ENCODE data around the gene FBXW7.

The FBXW7 gene

DNA sequence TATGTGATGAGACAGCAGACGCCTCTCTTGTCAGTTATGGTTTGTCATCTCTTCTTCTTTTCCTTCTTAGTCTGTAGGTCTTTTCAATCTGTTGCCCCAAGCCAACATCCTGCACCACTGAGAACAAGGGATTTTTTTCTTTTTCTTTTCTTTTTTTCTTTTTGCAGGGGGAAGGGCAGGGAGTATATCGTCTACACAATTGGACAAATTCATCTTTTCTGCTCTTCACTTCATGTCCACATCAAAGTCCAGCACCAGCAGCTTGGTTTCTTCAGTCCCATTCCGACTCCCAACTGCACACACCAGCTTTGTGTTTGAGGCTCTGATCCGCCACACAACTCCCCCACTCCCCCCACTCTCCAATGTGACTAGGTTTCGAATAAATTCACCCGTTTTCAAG, 213.2 kb downstream of the FBXW7 start:
- DNase-seq, result no peak

GRCh38 chr4:152321923-152322322, 214.0 kb downstream of the FBXW7 start:
- no peak for DNase-seq

DNA sequence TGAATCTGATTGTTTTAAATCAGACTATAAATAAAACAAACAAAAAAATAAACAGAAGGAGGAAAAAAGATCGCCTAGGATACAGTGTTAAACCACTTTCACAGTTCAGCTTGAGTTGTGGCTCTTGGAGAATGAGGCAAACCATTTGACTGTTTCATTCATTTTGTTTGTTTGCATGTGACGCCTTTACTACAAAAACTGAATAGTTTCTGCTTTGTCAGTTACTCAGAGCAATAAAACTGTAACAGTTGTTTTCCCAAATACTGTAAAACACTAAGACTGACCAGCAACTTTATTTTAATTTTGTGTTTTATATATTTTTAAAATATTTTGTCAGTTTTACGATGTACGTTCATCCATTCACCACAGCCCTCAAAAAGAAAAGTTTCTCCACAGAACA, 214.5 kb downstream of the FBXW7 start:
- DNase-seq, result no peak

- DNase-seq, result peak; percentile 70
Measured at GRCh38 chr4:152316969-152317368, 218.9 kb downstream of the FBXW7 start.

DNA sequence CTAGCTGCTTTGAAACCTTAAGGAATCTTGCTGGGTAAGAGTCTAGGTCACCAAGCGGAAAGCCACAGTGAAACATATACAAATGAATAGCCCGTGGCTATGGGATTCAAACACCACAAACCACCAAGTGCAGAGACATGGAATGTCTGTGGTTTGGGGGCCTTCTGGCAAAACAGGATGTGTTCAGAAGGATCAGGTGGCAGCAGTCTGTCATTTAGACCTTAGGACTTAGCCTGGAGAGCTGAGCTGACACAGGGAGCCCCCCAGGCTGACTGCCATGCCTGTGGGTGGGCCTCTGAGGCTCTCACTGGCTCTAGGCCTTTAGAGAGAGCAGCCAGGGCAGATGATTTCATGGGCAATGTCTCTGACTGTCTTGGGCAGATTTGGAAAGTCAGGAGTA, 225.6 kb downstream of the FBXW7 start:
- no peak for DNase-seq

DNA sequence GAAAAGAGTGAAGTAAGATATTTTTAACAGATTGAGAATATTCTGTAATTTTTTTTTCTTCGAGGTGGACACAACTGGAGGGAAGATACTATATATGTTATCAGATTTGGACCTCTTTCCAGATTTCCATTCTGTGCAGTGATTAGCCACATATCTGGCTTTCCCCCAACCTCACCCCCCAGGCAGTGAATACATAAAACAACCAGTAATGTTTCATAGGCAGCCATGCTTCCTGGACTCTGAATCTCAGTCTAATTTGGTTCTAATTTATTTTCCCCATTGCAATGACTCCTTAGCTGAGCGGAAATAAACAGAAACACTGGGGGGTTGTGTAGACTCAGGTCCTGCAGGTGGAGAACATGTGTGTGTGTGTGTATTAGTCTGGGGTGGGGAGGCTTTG, 226.5 kb downstream of the FBXW7 start:
- DNase-seq, result no peak

- DNase-seq, result no peak
Measured at GRCh38 chr4:152308951-152309350, 226.9 kb downstream of the FBXW7 start.

GRCh38 chr4:152307669-152308068, 228.2 kb downstream of the FBXW7 start:
- DNase-seq, result peak; percentile 7

- DNase-seq, result no peak
Measured at GRCh38 chr4:152306541-152306940, 229.4 kb downstream of the FBXW7 start.

- DNase-seq, result no peak
Measured at GRCh38 chr4:152304220-152304619, 231.7 kb downstream of the FBXW7 start.

DNA sequence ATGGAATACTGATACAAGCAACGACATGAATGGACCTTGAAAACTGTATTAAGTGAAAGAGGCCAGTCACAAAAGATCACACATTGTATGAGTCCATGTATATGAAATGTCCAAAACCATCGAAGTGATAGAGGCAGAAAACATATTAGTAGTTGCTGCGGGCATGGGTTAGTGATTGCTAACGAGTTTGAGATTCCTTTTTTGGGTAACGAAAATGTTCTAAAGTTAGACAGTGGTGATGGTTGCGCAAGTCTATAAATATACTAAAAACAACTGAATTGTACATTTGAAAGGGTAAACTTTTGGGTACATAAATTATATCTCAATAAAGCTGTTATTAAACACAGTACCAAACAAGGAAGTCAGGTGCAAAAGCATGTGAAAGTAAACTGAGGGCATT, 234.5 kb downstream of the FBXW7 start:
- DNase-seq, result no peak

- no peak for DNase-seq
Measured at GRCh38 chr4:152299553-152299952, 236.3 kb downstream of the FBXW7 start.

- no peak for DNase-seq
Measured at GRCh38 chr4:152296386-152296785, 239.5 kb downstream of the FBXW7 start.

- no peak for DNase-seq
Measured at GRCh38 chr4:152294765-152295164, 241.1 kb downstream of the FBXW7 start.

DNA sequence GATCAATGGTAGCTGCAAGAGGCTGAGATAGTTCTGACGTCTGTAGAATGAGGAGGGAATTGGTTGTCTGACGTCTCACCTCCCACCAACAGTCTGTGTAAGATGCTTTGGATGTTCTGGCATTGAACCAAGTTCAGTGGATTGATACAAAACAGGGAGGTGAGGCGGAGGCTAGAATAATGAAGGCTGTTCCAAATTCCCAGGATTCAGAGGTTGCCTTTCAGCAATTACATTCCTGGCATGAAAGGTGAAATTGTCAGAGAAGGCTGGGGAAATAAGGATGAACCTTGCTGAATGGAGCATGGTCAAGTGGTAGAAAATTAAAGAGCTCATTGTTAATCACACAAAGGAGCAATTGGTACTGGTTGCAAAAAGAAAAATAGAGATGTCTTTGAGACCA, 241.6 kb downstream of the FBXW7 start:
- DNase-seq, result no peak

- DNase-seq, result no peak
Measured at GRCh38 chr4:152293527-152293926, 242.4 kb downstream of the FBXW7 start.

DNA sequence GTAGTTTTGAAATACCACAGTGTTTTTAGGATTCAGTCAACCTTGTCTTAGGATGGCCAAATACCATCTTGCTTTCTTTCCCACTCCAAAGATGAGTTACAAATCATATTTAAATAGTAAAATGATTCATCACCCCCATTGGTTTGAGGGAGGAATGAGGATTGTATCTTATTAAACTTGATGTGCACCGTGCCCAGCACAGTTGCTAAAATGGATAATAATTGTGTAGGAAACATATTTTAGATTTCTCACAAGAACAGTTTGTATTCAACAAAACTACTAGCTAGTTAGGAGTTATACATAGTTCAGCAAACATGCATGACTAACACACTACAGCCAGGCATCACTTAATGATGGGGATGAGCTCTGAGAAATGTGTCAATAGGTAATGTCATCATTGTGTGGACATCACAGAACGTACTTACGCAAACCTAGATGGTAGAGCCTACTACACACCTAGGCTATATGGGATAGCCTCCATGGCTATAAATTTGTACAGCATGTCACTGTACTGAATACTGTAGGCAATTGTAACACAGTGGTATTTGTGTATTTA, 245.4 kb downstream of the FBXW7 start:
- DNase-seq, result no peak

GRCh38 chr4:152289941-152290340, 246.0 kb downstream of the FBXW7 start:
- no peak for DNase-seq

DNA sequence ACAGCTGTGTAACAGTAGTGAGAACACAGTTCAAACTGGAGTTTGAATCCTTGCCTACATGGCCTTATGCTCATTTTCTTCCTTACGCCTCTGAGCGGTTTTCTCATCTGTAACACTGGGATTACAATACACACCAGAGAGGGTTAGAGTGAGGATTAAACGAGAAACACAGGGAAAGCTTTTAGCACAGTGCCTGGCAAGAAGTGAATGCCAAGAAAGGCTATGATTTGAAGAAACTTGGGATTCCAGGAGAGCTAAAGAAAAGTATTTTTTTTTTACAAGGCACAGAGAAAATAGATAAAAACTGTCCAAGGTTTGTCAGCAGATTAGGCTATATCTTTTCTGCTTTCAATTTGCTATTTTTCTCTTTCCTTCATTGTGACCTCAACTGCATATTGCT, 246.4 kb downstream of the FBXW7 start:
- DNase-seq, result no peak

DNA sequence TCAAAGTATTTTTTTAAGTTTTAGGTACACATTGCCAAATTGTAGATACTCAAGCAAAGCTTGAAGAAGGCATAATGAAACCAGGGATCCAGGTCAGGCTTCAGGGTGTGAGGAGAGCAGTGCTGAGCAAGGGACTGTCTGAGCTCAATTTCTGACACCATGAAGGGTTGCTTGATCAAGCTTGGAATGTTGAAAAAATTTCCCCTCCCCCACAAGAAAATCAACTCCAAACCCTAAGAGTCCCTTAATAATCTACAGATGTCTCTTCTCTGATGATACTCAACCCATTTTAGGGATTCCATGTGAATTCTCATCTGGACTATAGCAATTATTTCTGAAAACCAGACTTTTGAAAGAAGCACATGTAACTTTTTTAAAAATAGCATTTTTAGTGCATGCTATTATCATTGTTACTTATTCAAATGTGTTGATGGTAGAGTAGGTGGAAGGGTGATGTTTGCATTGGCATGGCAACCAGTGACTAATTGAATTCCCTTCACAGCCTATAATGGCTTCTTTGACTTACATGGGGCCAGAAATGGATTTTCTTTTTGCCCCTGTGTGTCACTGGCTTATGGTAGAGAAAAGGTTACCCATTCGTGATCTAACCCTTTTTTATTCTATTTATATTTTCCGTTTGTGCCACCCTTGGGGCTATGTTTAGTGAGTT, 252.0 kb downstream of the FBXW7 start:
- DNase-seq, result no peak

- no peak for DNase-seq
Measured at GRCh38 chr4:152281822-152282221, 254.1 kb downstream of the FBXW7 start.

DNA sequence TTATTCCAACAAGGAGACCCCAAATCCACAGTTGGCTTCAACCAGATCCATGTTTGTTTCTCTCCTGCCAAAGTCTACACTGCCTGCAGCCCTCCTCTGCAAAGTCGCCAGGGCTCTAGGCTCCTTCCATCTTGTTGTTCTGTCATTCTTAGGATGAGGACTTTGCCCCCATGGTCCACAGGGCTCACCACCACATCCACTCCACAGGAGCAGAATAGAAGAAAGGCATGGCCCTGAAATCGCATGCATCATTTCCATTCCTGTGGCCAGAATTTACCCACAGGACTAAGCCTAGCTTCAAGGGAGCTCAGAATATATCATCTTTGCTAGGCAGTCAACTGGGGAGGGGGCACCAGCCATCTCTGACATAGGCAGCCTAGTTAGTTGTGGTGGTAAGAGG, 254.7 kb downstream of the FBXW7 start:
- no peak for DNase-seq

- DNase-seq, result no peak
Measured at GRCh38 chr4:152279234-152279566, 256.7 kb downstream of the FBXW7 start.

DNA sequence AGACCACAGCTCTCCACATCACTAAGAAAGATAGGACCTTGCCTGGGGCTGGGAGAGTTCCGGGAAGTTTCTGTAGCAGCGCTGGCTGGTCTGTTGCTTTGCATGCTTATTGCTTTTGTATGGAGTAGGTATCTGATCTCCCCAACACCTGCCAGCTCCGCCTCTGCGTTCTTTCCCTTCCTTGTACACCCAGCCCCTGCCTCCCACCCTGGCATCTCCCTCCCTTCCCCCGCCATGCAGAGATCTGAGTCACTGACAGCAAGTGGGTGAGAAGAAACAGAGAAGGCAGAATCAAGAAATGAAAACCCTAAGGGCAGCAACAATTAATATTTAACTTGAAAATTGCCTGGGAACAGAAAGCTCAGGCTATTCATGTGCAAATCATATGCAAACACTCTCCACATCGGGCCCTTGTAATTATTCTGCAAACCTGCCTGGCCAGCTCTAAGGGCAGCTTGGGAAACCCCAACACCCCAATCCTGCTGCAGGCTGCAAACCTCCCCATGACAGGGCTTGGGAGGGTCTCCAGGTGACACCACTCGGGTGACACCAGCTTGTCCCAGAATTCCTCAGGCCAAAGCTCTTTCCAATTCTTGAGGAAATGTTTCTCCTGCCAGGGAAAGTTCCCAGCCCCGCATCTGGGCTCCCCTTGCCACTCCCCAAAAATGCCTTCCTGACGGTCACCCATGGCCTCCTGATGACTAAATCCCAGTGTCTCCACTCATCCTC, 257.2 kb downstream of the FBXW7 start:
- DNase-seq, result no peak

DNA sequence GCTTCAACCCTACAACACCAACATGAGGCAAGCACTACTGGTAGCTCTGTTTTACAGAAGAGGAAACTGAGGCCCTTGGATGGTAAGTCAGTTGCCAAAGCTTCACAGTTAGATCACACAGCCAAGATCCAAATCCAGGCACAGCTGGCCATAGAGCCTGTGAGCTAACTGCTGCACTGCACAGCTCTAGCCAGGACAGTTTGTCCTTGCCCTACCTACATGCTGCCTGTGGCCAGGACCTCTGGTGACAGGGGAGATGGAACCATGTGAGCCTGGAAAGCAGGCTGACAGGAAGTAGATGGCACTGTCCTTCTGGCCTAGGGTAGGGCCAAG, 257.8 kb downstream of the FBXW7 start:
- DNase-seq, result no peak
